GM20000 (cell line): Measurements from ENCODE around the gene PPARA.

ENCODE experiments used
- DNase-seq: peaks from one replicate; pipeline ENCODE4 v3.0.0; 2012; ENCODE audit warnings: low spot score
- CTCF ChIP-seq: IDR thresholded peaks from 2 replicates; pipeline ENCODE4 v1.5.1; 2012; ENCODE audit warnings: mild to moderate bottlenecking, control low read depth; ENCODE audit errors: extremely low read depth, missing control alignments

The PPARA gene

GRCh38 chr22:46276563-46276962 lies 126.2 kb downstream of the PPARA start:
- no peak for DNase-seq
- TF ChIP-seq CTCF, result no peak

GRCh38 chr22:46278656-46279645 lies 128.6 kb downstream of the PPARA start:
- no peak for DNase-seq
- TF ChIP-seq CTCF, result no peak

- no peak for TF ChIP-seq CTCF
- DNase-seq, result no peak
Measured at GRCh38 chr22:46280063-46280817, 129.9 kb downstream of the PPARA start.

GRCh38 chr22:46280999-46281623 lies 130.8 kb downstream of the PPARA start:
- no peak for TF ChIP-seq CTCF
- no peak for DNase-seq

- TF ChIP-seq CTCF, result no peak
- no peak for DNase-seq
Measured at GRCh38 chr22:46281866-46282678, 131.7 kb downstream of the PPARA start.

- no peak for DNase-seq
- TF ChIP-seq CTCF, result no peak
Measured at GRCh38 chr22:46286006-46286405, 135.7 kb downstream of the PPARA start.
